ENCODE data around the gene TRPV5.

The TRPV5 gene

GRCh38 chr7:142927949-142928348 lies 5.6 kb downstream of the TRPV5 start:
- H3K27ac ChIP-seq (ENCODE audit: low read length): no peak overlapping the region
- H3K4me1 ChIP-seq (ENCODE audit: low read length): peaks cover 12% of the 10 kb centered on the region
- H3K9ac ChIP-seq (ENCODE audit: low read length): no peak overlapping the region
- no peak overlapping the region for H2AFZ ChIP-seq (ENCODE audit: low read depth, low read length)
- no peaks in the 10 kb centered on the region for H3K79me2 ChIP-seq (ENCODE audit: low read length)
- TF ChIP-seq EZH2phosphoT487 (IDR thresholded peaks at IDR 0.05; ENCODE audit: low read depth): no peak
- H4K20me1 ChIP-seq (ENCODE audit: insufficient read depth, low read length): no peaks in the 10 kb centered on the region
- H3K4me3 ChIP-seq (ENCODE audit: low read length): no peak overlapping the region
- no peaks in the 10 kb centered on the region for H3K36me3 ChIP-seq (replicated peaks; ENCODE audit: low read depth, low read length)
- H3K9me3 ChIP-seq (ENCODE audit: insufficient read depth, low read length): no peaks in the 10 kb centered on the region
- H3K4me2 ChIP-seq (ENCODE audit: low read length): peak overlapping the region; percentile 11
- H3K27me3 ChIP-seq (ENCODE audit: low read depth, low read length): peaks cover 5% of the 10 kb centered on the region; the same call in 1 of the 2 replicates

GRCh38 chr7:142927085-142927745 lies 6.3 kb downstream of the TRPV5 start:
- peaks cover 12% of the 10 kb centered on the region for H3K4me1 ChIP-seq (ENCODE audit: low read length)
- H2AFZ ChIP-seq (ENCODE audit: low read depth, low read length): peak overlapping the region; percentile 56; the same call in 1 of the 2 replicates
- no peak overlapping the region for H3K27ac ChIP-seq (ENCODE audit: low read length)
- H3K9me3 ChIP-seq (ENCODE audit: insufficient read depth, low read length): no peaks in the 10 kb centered on the region
- TF ChIP-seq CTCF (IDR thresholded peaks at IDR 0.05; ENCODE audit: low read depth, low read length): no peak
- TF ChIP-seq EZH2phosphoT487 (IDR thresholded peaks at IDR 0.05; ENCODE audit: low read depth): no peak
- peak overlapping the region; percentile 11 for H3K4me2 ChIP-seq (ENCODE audit: low read length)
- H3K36me3 ChIP-seq (replicated peaks; ENCODE audit: low read depth, low read length): no peaks in the 10 kb centered on the region
- H4K20me1 ChIP-seq (ENCODE audit: insufficient read depth, low read length): no peaks in the 10 kb centered on the region
- H3K4me3 ChIP-seq (ENCODE audit: low read length): no peak overlapping the region
- H3K9ac ChIP-seq (ENCODE audit: low read length): no peak overlapping the region
- H3K79me2 ChIP-seq (ENCODE audit: low read length): no peaks in the 10 kb centered on the region
- H3K27me3 ChIP-seq (ENCODE audit: low read depth, low read length): peaks cover 5% of the 10 kb centered on the region; the same call in 1 of the 2 replicates

GRCh38 chr7:142925413-142925812 lies 8.1 kb downstream of the TRPV5 start:
- Histone ChIP-seq H3K4me2 (ENCODE audit: low read length) (no peak overlapping the region), H3K27ac (ENCODE audit: low read length) (no peak overlapping the region), H3K9ac (ENCODE audit: low read length) (no peak overlapping the region), H3K4me1 (ENCODE audit: low read length) (peaks cover 12% of the 10 kb centered on the region), H3K4me3 (ENCODE audit: low read length) (no peak overlapping the region), H3K27me3 (ENCODE audit: low read depth, low read length) (peaks cover 5% of the 10 kb centered on the region; the same call in 1 of the 2 replicates), H2AFZ (ENCODE audit: low read depth, low read length) (no peak overlapping the region), H4K20me1 (ENCODE audit: insufficient read depth, low read length) (no peaks in the 10 kb centered on the region), H3K79me2 (ENCODE audit: low read length) (no peaks in the 10 kb centered on the region), H3K9me3 (ENCODE audit: insufficient read depth, low read length) (no peaks in the 10 kb centered on the region), H3K36me3 (replicated peaks; ENCODE audit: low read depth, low read length) (no peaks in the 10 kb centered on the region)
- no peak for TF ChIP-seq EZH2phosphoT487 (IDR thresholded peaks at IDR 0.05; ENCODE audit: low read depth)
- peak; percentile 33 for TF ChIP-seq CTCF (IDR thresholded peaks at IDR 0.05; ENCODE audit: low read depth, low read length)

GRCh38 chr7:142923391-142923790 lies 10.2 kb downstream of the TRPV5 start:
- Histone ChIP-seq H4K20me1 (ENCODE audit: insufficient read depth, low read length) (no peaks in the 10 kb centered on the region), H3K9me3 (ENCODE audit: insufficient read depth, low read length) (no peaks in the 10 kb centered on the region), H3K4me2 (ENCODE audit: low read length) (no peak overlapping the region), H3K4me1 (ENCODE audit: low read length) (peaks cover 12% of the 10 kb centered on the region), H2AFZ (ENCODE audit: low read depth, low read length) (no peak overlapping the region), H3K27ac (ENCODE audit: low read length) (no peak overlapping the region), H3K79me2 (ENCODE audit: low read length) (no peaks in the 10 kb centered on the region), H3K36me3 (replicated peaks; ENCODE audit: low read depth, low read length) (no peaks in the 10 kb centered on the region), H3K4me3 (ENCODE audit: low read length) (no peak overlapping the region), H3K9ac (ENCODE audit: low read length) (no peak overlapping the region), H3K27me3 (ENCODE audit: low read depth, low read length) (peaks cover 7% of the 10 kb centered on the region)
- TF ChIP-seq EZH2phosphoT487 (IDR thresholded peaks at IDR 0.05; ENCODE audit: low read depth) (no peak), CTCF (IDR thresholded peaks at IDR 0.05; ENCODE audit: low read depth, low read length) (no peak)
